Measurements from ENCODE around the gene P2RY8.
"Not testable (repeated sequence)": the region's sequence is repeated elsewhere in the genome, so short reads cannot be mapped to it uniquely, and the experiment has no call there.

P2RY8 gene

GRCh38 chrX:1446984-1447968, 89.7 kb downstream of the P2RY8 start:
- not testable (repeated sequence) for DNase-seq (ENCODE audit: low read depth in 3 of 3, low spot score in 1 of 3)

- no peak for DNase-seq (ENCODE audit: low read depth in 3 of 3, low spot score in 1 of 3)
Measured at GRCh38 chrX:1444561-1445500, 92.2 kb downstream of the P2RY8 start.

- DNase-seq (ENCODE audit: low read depth in 3 of 3, low spot score in 1 of 3): no peak
Measured at GRCh38 chrX:1443496-1444075, 93.4 kb downstream of the P2RY8 start.

- DNase-seq (ENCODE audit: low read depth in 3 of 3, low spot score in 1 of 3): no peak
Measured at GRCh38 chrX:1442724-1443367, 94.1 kb downstream of the P2RY8 start.

- no peak for DNase-seq (ENCODE audit: low read depth in 3 of 3, low spot score in 1 of 3)
Measured at GRCh38 chrX:1442016-1442665, 94.8 kb downstream of the P2RY8 start.

GRCh38 chrX:1440506-1440905, 96.5 kb downstream of the P2RY8 start:
- DNase-seq (ENCODE audit: low read depth in 3 of 3, low spot score in 1 of 3): no peak

GRCh38 chrX:1435241-1435895, 101.6 kb downstream of the P2RY8 start:
- no peak for DNase-seq (ENCODE audit: low read depth in 3 of 3, low spot score in 1 of 3)

GRCh38 chrX:1434871-1435240, 102.1 kb downstream of the P2RY8 start:
- DNase-seq (ENCODE audit: low read depth in 3 of 3, low spot score in 1 of 3): no peak

- no peak for DNase-seq (ENCODE audit: low read depth in 3 of 3, low spot score in 1 of 3)
Measured at GRCh38 chrX:1433646-1434357, 103.2 kb downstream of the P2RY8 start.

- no peak for DNase-seq (ENCODE audit: low read depth in 3 of 3, low spot score in 1 of 3)
Measured at GRCh38 chrX:1430451-1430850, 106.5 kb downstream of the P2RY8 start.

- no peak for DNase-seq (ENCODE audit: low read depth in 3 of 3, low spot score in 1 of 3)
Measured at GRCh38 chrX:1427756-1428155, 109.2 kb downstream of the P2RY8 start.

GRCh38 chrX:1426321-1426720, 110.7 kb downstream of the P2RY8 start:
- DNase-seq (ENCODE audit: low read depth in 3 of 3, low spot score in 1 of 3): not testable (repeated sequence)

- no peak for DNase-seq (ENCODE audit: low read depth in 3 of 3, low spot score in 1 of 3)
Measured at GRCh38 chrX:1425381-1425780, 111.6 kb downstream of the P2RY8 start.

- no peak for DNase-seq (ENCODE audit: low read depth in 3 of 3, low spot score in 1 of 3)
Measured at GRCh38 chrX:1424147-1424851, 112.7 kb downstream of the P2RY8 start.

- DNase-seq (ENCODE audit: low read depth in 3 of 3, low spot score in 1 of 3): no peak
Measured at GRCh38 chrX:1423215-1423614, 113.8 kb downstream of the P2RY8 start.

- no peak for DNase-seq (ENCODE audit: low read depth in 3 of 3, low spot score in 1 of 3)
Measured at GRCh38 chrX:1422135-1422465, 114.9 kb downstream of the P2RY8 start.

- DNase-seq (ENCODE audit: low read depth in 3 of 3, low spot score in 1 of 3): no peak
Measured at GRCh38 chrX:1421433-1422134, 115.4 kb downstream of the P2RY8 start.

GRCh38 chrX:1420371-1420770, 116.6 kb downstream of the P2RY8 start:
- DNase-seq (ENCODE audit: low read depth in 3 of 3, low spot score in 1 of 3): no peak
